Nephron progenitor cell (in vitro differentiated cells): ENCODE results near the gene FAM151B.

Experiments used
- DNase-seq: peaks from one replicate; pipeline ENCODE4 v3.0.0; 2021
- H3K27ac Mint-ChIP-seq: 2 replicates; pipeline ENCODE4 v1.8.0; 2021; ENCODE audit warnings: mild to moderate bottlenecking, moderate library complexity, mixed read lengths
- H3K27me3 Mint-ChIP-seq: 2 replicates; pipeline ENCODE4 v1.8.0; 2021; ENCODE audit warnings: mild to moderate bottlenecking, low read depth, mixed read lengths; ENCODE audit not compliant: poor library complexity
- H3K36me3 Mint-ChIP-seq: 2 replicates; pipeline ENCODE4 v1.8.0; 2021; ENCODE audit warnings: low read depth, mixed read lengths
- H3K4me1 Mint-ChIP-seq: 2 replicates; pipeline ENCODE4 v1.8.0; 2021; ENCODE audit warnings: mixed read lengths
- H3K4me3 Mint-ChIP-seq: 2 replicates; pipeline ENCODE4 v1.8.0; 2021; ENCODE audit warnings: mild to moderate bottlenecking, moderate library complexity, mixed read lengths
- H3K9me3 Mint-ChIP-seq: 2 replicates; pipeline ENCODE4 v1.8.0; 2021; ENCODE audit warnings: mild to moderate bottlenecking, moderate library complexity, mixed read lengths
- CTCF ChIP-seq: fragments of 200-600 bp; sonication (generic); IDR thresholded peaks from 2 replicates; pipeline ENCODE4 v1.5.0; 2021; ENCODE audit warnings: antibody characterized with exemption

FAM151B gene

GRCh38 chr5:80504833-80505232, 16.9 kb downstream of the FAM151B start:
- H3K36me3 Mint-ChIP-seq = peaks cover 4% of the 10 kb centered on the region
- H3K27ac Mint-ChIP-seq = no peak overlapping the region
- no peaks in the 10 kb centered on the region for H3K27me3 Mint-ChIP-seq
- no peak overlapping the region for H3K4me3 Mint-ChIP-seq
- no peak for TF ChIP-seq CTCF
- H3K4me1 Mint-ChIP-seq = no peaks in the 10 kb centered on the region
- H3K9me3 Mint-ChIP-seq = no peaks in the 10 kb centered on the region
- no peak for DNase-seq

- no peaks in the 10 kb centered on the region for H3K4me1 Mint-ChIP-seq
- no peak for DNase-seq
- no peaks in the 10 kb centered on the region for H3K9me3 Mint-ChIP-seq
- H3K27ac Mint-ChIP-seq = no peak overlapping the region
- no peaks in the 10 kb centered on the region for H3K27me3 Mint-ChIP-seq
- peaks cover 5% of the 10 kb centered on the region for H3K36me3 Mint-ChIP-seq
- H3K4me3 Mint-ChIP-seq = no peak overlapping the region
- no peak for TF ChIP-seq CTCF
Observed at GRCh38 chr5:80507663-80508062, 19.8 kb downstream of the FAM151B start.

- Mint-ChIP-seq H3K4me3 (no peak overlapping the region), H3K27me3 (no peaks in the 10 kb centered on the region)
Observed at GRCh38 chr5:80508844-80509243, 20.9 kb downstream of the FAM151B start.

GRCh38 chr5:80509362-80509761, 21.5 kb downstream of the FAM151B start:
- H3K36me3 Mint-ChIP-seq = peaks cover 9% of the 10 kb centered on the region

More at GRCh38 chr5:80508844-80509243, 20.9 kb downstream of the FAM151B start:
- Mint-ChIP-seq H3K27ac (no peak overlapping the region), H3K36me3 (peaks cover 9% of the 10 kb centered on the region), H3K9me3 (no peaks in the 10 kb centered on the region), H3K4me1 (no peaks in the 10 kb centered on the region)
- no peak for TF ChIP-seq CTCF
- DNase-seq = no peak

GRCh38 chr5:80516826-80517225, 28.9 kb downstream of the FAM151B start:
- TF ChIP-seq CTCF = no peak
- no peaks in the 10 kb centered on the region for H3K27me3 Mint-ChIP-seq
- H3K27ac Mint-ChIP-seq = no peak overlapping the region
- H3K9me3 Mint-ChIP-seq = no peaks in the 10 kb centered on the region
- no peaks in the 10 kb centered on the region for H3K4me1 Mint-ChIP-seq
- H3K4me3 Mint-ChIP-seq = no peak overlapping the region
- no peak for DNase-seq
- H3K36me3 Mint-ChIP-seq = peaks cover 4% of the 10 kb centered on the region

More at GRCh38 chr5:80509362-80509761, 21.5 kb downstream of the FAM151B start:
- no peaks in the 10 kb centered on the region for H3K27me3 Mint-ChIP-seq
- no peaks in the 10 kb centered on the region for H3K4me1 Mint-ChIP-seq
- H3K27ac Mint-ChIP-seq = no peak overlapping the region
- no peak for DNase-seq
- H3K4me3 Mint-ChIP-seq = no peak overlapping the region
- H3K9me3 Mint-ChIP-seq = no peaks in the 10 kb centered on the region
- no peak for TF ChIP-seq CTCF

- peaks cover 16% of the 10 kb centered on the region for H3K9me3 Mint-ChIP-seq
- no peak overlapping the region for H3K4me3 Mint-ChIP-seq
- peaks cover 13% of the 10 kb centered on the region for H3K27me3 Mint-ChIP-seq
- no peak for TF ChIP-seq CTCF
- no peak for DNase-seq
- no peak overlapping the region for H3K27ac Mint-ChIP-seq
- no peaks in the 10 kb centered on the region for H3K36me3 Mint-ChIP-seq
- no peaks in the 10 kb centered on the region for H3K4me1 Mint-ChIP-seq
Observed at GRCh38 chr5:80540691-80541090, 52.8 kb downstream of the FAM151B start.
